GM19035 (cell line): Measurements from ENCODE around the gene OR52E6.
A peak's percentile ranks its signal among the peaks of the same experiment; 100 is the strongest.

ENCODE experiments used
- ATAC-seq: cut with Tn5 transposase; IDR thresholded peaks from one replicate; pipeline ENCODE4 v1.9.1; 2021; ENCODE audit not compliant: unreplicated experiment

Gene OR52E6

DNA sequence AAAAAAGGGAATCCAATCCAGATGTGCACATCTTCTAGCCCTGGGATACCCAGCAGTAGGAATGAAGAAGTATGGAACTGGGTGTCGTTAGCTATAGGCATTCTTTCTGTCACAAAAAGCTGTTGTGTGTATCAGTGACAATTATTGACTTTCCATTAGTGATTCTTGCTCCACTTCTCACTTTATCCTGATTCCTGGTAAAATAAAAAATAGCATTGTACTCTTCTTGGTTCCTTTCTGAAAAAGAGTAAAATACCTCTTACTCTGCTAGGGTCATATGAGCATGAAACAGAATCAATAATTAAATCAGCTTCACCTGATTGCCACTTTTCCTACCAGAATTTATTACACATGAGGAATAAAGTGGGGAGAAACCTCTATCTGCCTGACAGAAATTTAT lies at the start of gene OR52E6:
TSS of gene OR52E6 (minus strand) at position 101 of the 400 bp plus-strand sequence. CDS start at position 101, 0 bp downstream.
- ATAC-seq, result no peak

- no peak for ATAC-seq
These were observed 49.6 kb upstream of the OR52E6 start for GRCh38 chr11:5891216-5891800.

DNA sequence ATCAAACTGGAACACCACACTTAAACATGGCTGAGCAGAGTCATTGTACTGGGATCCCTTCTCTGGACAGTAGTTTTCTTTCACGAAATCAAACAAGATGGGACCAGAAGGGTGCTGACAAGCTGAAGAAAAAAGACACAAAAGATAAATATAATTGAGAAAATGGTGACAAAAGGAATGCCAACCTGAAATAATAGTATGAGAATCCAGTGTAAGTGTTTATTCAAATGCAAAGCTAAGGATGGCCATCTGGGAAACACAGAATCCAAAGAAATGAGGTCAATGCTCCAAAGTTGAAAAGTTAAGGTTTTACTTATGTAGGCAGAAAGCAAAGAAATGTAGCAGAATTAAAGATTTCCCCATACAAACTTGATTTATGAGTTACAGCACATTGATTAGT lies 46.0 kb upstream of the OR52E6 start:
- no peak for ATAC-seq

DNA sequence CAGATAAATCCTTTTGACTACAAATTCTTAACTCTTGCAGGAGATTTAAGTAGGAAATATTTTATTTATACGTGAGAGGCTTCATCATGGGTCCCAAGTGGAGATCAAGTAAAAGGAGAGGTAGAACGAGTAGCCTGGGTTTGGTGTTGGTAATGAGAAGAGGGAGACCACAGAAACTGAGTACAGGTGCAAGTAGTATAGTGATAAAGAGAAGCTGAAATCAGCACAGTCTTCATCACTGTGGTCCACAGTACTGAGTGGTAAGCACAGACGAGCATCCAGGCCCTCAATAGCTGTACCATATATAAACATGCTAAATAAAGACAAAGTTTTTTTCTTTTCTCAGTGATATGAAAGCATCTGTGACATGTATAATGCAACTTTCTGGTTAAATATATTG lies 45.5 kb upstream of the OR52E6 start:
- no peak for ATAC-seq

DNA sequence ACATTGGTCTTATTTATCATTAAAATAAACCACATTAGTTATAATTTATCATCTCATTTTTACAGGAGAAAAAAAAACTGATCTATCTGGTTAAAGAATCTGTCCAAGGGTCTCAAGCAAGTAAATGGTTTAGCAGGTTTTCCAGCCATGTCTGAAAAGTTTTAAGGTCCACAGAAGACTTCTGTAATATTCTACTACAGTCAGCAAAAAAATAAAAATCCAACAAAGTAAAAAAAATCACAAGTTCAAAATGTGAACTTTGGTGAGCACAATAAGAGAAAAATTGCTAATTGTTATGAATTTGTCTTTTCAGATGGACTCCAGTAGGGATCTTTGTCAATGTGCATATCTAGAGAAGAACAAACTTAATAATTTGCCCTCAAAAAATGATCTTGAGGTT lies 40.1 kb upstream of the OR52E6 start:
- no peak for ATAC-seq

- no peak for ATAC-seq
These were observed 38.6 kb upstream of the OR52E6 start, which contains the start of gene OR52E4 for GRCh38 chr11:5880329-5880728. Gene OR52E4, plus strand, starts transcription at chr11:5880629. Its CDS starts 3,664 bp downstream, at chr11:5884293.

DNA sequence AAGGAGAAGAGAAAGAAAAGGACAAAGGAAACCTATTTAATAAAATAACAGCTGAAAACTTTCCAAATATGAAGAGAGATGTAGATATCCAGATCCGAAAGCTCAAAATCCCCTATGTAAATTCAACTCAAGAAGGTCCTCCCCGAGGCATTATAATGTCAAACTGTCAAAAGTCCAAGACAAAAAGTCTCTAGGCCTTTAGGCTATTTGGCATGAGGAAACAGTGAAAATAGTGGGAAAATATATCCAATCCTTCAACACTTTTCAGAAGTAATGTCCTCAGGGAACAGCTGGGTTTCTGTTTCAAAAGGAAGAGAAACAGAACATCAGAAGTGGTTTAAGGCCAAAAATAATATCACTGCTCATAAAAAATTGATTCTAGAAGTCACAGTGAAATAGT lies 36.9 kb upstream of the OR52E6 start:
- no peak for ATAC-seq

- no peak for ATAC-seq
These were observed 24.1 kb upstream of the OR52E6 start for GRCh38 chr11:5865826-5866225.

- ATAC-seq, result no peak
These were observed 15.9 kb upstream of the OR52E6 start, which contains the start of gene OR52E8 for GRCh38 chr11:5857590-5857989. Gene OR52E8, minus strand, starts transcription at chr11:5857690. Its CDS starts 0 bp downstream, at chr11:5857690.

DNA sequence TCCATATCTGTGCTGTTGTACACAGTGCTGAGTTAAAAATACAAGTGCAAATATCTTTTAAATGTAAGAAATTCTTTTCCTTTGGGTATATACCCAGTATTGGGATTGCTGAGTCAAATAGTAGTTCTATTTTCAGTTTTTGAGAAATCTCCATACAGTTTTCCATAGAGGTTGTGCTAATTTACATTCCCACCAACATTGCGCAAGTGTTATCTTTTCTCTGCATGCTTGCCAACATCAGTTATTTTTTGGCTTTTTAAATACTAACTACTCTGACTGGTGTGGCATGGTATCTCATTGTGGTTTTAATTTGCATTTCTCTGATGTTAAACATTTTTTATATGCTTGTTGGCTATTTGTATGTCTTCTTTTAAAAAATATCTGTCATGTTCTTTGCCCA lies 9.3 kb upstream of the OR52E6 start:
- ATAC-seq, result no peak

DNA sequence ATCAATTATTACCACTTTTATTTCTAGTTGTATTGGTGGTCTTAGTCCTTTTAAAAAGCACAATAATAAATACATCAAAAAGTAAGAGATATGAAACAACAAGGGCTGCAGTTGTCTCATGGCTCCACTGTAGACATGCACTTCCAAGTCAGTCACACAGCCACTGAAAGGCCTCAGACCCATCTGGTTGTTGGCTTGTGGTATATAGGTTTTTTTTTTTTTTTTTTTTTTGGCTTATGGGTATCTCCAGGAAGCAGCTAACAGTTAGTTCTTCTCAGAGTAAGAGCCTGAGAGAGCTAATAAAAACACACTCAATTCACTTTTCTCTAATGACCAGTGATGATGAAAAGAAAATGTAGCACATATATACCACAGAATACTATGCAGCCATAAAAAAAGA lies 6.0 kb upstream of the OR52E6 start:
- no peak for ATAC-seq

DNA sequence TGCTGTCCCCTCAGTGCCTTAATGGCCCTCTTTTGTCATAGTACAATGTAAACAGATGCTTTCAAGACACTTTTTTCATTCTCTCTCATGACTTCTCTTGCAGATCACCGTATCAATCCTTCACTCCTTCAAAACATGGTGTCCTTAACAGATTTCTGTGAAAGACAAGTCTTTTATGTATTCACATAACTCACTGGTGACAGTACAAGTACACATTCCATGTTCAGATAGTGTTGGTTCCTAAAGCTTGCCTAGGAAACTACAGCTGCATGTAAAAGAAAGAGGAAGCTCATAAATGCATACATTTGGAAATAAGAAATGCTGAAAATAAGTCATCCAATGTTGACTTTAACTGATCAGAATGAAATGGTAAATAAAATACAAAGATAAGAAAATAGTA lies 5.0 kb upstream of the OR52E6 start:
- ATAC-seq, result no peak

DNA sequence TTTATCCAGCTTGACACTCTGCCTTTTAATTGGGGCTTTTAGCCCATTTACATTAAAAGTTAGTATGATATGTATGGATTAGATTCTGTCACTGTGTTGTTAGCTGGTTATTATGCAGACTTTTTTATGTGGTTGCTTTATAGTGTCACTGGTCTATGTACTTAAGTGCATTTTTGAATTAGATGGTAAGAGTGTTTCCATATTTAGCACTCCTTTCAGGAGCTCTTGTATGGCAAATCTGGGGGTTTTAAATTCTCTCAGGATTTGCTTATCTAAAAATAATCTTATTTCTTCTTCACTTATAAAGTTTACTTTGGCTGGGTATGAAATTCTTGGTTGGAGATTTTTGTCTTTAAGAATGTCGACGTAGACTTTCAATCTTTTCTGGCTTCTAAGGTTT lies 4.0 kb downstream of the OR52E6 start:
- ATAC-seq, result no peak

GRCh38 chr11:5833446-5833845 lies 8.3 kb downstream of the OR52E6 start:
- ATAC-seq, result no peak

GRCh38 chr11:5831196-5831829 lies 10.4 kb downstream of the OR52E6 start:
- no peak for ATAC-seq

GRCh38 chr11:5818245-5818886 lies 23.3 kb downstream of the OR52E6 start:
- peak; percentile 68 for ATAC-seq

GRCh38 chr11:5815534-5815933 lies 26.2 kb downstream of the OR52E6 start:
- no peak for ATAC-seq

DNA sequence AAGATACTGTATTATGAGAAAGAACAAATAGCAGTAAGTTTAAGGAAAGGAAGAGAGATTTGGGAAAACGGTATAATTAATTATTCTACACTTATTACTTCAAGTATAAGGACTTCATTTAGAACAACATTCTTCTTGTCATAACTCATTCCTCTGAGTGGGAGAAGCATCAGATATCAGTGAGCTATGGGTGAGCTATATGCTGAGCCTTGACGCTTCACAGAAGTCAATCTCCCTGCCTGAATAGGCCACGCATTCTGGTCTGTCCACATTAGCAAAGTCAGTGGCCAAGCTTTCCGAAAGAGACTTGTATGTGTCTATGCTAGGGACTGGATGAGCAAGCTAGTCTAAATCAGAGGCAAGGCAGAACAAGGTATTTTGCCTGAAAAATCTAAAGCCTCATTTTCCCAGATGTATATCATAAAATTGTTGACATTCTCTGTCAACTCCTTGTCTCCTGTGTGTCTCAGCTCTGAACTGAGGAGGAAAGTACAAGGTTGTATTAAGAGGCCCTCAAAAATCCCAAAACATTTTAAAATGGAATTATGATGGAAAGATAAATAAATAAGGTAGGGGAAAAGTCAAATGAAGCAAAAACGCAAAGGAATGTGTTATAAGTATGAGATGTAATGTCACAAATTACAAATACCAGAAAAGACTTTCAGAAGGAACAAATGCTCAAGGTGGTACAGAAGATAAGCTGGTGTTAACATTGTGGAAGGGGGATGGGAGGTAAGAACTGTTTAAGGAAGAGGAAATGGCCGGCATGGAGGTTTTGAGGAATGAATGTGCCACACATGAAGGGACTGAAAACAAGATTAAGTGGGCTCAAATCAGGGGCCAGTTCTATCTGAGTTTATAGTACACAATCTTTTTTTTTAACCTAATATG lies 31.5 kb downstream of the OR52E6 start:
- no peak for ATAC-seq

- ATAC-seq, result peak; percentile 25
These were observed 32.6 kb downstream of the OR52E6 start for GRCh38 chr11:5809122-5809519.

GRCh38 chr11:5808500-5809121 lies 33.1 kb downstream of the OR52E6 start, which contains the start of gene OR52N2:
Gene OR52N2, plus strand, starts transcription at chr11:5808924. Its CDS starts 11,412 bp downstream, at chr11:5820336.
- ATAC-seq, result peak; percentile 89

DNA sequence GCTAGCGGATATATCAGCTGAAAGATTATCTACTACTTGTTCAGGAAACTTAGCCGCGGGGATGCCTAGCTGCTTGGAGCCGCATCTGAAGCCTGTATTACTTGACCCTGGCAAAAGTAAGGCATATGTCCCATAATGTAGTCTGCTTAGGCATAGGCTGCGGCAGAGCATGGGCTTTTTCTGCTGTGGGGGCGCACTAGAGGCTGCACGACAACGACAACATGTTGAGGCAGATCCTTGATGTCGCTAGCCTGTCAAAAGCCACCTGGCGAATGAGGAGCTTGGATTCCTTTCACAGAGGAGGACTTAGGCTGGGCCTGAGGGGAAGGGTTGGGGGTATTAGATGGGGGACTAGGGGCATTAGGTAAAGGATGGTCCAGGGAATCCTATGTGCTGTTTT lies 34.1 kb downstream of the OR52E6 start:
- ATAC-seq, result peak; percentile 32
